SK-N-SH (cell line): ENCODE measurements around the gene SUPT20H. TPM values are rescaled to one million over a fixed set of nuclear protein-coding genes. Genes with fewer than 3 reads are reported as not detected.

Experiments
- CTCF ChIA-PET: fragments of 300-600, 350-600 bp; formaldehyde crosslinking; extraction: SDS; loops from one replicate; lab custom pipeline; 2021; lab: Yijun Ruan, JAX
- POLR2A ChIA-PET: fragments of 350-600 bp; sonication (Branson Sonifier 250); formaldehyde crosslinking; extraction: SDS; loops from one replicate; lab custom pipeline; 2020; ENCODE audit warnings: antibody characterized with exemption, inconsistent platforms; lab: Yijun Ruan, JAX
- DNase-seq: peaks from one replicate; pipeline ENCODE4 v3.0.0; 2012
- H2AFZ ChIP-seq: fragments of 200-600 bp; sonication (generic); 2 replicates; pipeline ENCODE4 v1.8.1; 2016; ENCODE audit warnings: antibody characterized with exemption, mild to moderate bottlenecking, low read depth
- H3F3A ChIP-seq: fragments of 200-600 bp; sonication (generic); replicated peaks from 2 replicates; pipeline ENCODE3; 2016; ENCODE audit warnings: antibody characterized with exemption, mild to moderate bottlenecking; ENCODE audit not compliant: insufficient read depth
- H3K27ac ChIP-seq, 2 experiments: fragments of 200-500 bp in 1 of 2; fragments of 200-600 bp in 1 of 2; sonication (Bioruptor generic) in 1 of 2; sonication (generic), shearing (Covaris generic) in 1 of 2; 2 replicates each; pipeline versions ENCODE4 v1.5.1 to v1.6.1; 2014 to 2016; ENCODE audit warnings: low read depth in 2 of 2, inconsistent platforms in 1 of 2, low read length in 1 of 2, mild to moderate bottlenecking in 1 of 2, mixed read lengths in 1 of 2
- H3K27me3 ChIP-seq: fragments of 200-600 bp; sonication (generic), shearing (Covaris generic); 2 replicates; pipeline ENCODE4 v1.6.1; 2016; ENCODE audit warnings: mixed run types; ENCODE audit not compliant: insufficient read depth
- H3K36me3 ChIP-seq, 2 experiments: fragments of 200-500 bp in 1 of 2; fragments of 200-600 bp in 1 of 2; sonication (Bioruptor generic) in 1 of 2; sonication (generic) in 1 of 2; replicated peaks in 1 of 2; 2 replicates each; pipeline versions ENCODE3 to v1.5.1; 2014 to 2016; ENCODE audit warnings: low read length in 1 of 2, mild to moderate bottlenecking in 1 of 2; ENCODE audit not compliant: insufficient read depth in 2 of 2, control insufficient read depth in 1 of 2
- H3K4me1 ChIP-seq, 2 experiments: fragments of 200-500 bp in 1 of 2; fragments of 200-600 bp in 1 of 2; sonication (Bioruptor generic) in 1 of 2; sonication (generic), shearing (Covaris generic) in 1 of 2; 2 replicates each; pipeline versions ENCODE4 v1.5.1 to v1.6.1; 2014 to 2016; ENCODE audit warnings: low read depth in 1 of 2, low read length in 1 of 2, mixed run types in 1 of 2; ENCODE audit not compliant: insufficient read depth in 2 of 2, control insufficient read depth in 1 of 2
- H3K4me2 ChIP-seq: fragments of 200-600 bp; sonication (generic), shearing (Covaris generic); 2 replicates; pipeline ENCODE4 v1.6.1; 2017; ENCODE audit warnings: mixed run types
- H3K4me3 ChIP-seq, 2 experiments: fragments of 200-500 bp in 1 of 2; fragments of 200-600 bp in 1 of 2; sonication (Bioruptor generic) in 1 of 2; sonication (generic), shearing (Covaris generic) in 1 of 2; 2 replicates each; pipeline versions ENCODE4 v1.5.1 to v1.8.1; 2014 to 2016; ENCODE audit warnings: low read depth in 2 of 2, inconsistent platforms in 1 of 2, low read length in 1 of 2, mild to moderate bottlenecking in 1 of 2, mixed read lengths in 1 of 2, moderate library complexity in 1 of 2
- H3K79me2 ChIP-seq: fragments of 200-600 bp; sonication (generic); 2 replicates; pipeline ENCODE4 v1.8.1; 2017; ENCODE audit warnings: mild to moderate bottlenecking; ENCODE audit not compliant: insufficient read depth
- H3K9ac ChIP-seq: fragments of 200-600 bp; sonication (generic); 2 replicates; pipeline ENCODE4 v1.6.1; 2017; ENCODE audit warnings: mixed run types
- H3K9me2 ChIP-seq: fragments of 200-600 bp; sonication (generic); 2 replicates; pipeline ENCODE4 v1.6.1; 2017; ENCODE audit warnings: mixed run types
- H3K9me3 ChIP-seq: fragments of 200-600 bp; sonication (generic); 2 replicates; pipeline ENCODE4 v1.6.1; 2017; ENCODE audit warnings: mixed run types, mild to moderate bottlenecking, moderate library complexity
- H4K20me1 ChIP-seq: fragments of 200-600 bp; sonication (generic); 2 replicates; pipeline ENCODE4 v1.6.1; 2017; ENCODE audit warnings: mild to moderate bottlenecking, mixed run types; ENCODE audit not compliant: insufficient read depth
- CHD2 ChIP-seq: fragments of 150-350 bp; IDR thresholded peaks from 2 replicates; pipeline ENCODE4 v1.6.1; 2018; ENCODE audit warnings: low read length; ENCODE audit not compliant: partially characterized antibody
- EP300 ChIP-seq, 2 experiments: IDR thresholded peaks; 2 replicates each; pipeline versions ENCODE4 v1.4.0 to v1.6.1; 2012; ENCODE audit warnings: borderline replicate concordance in 1 of 2, low read depth in 1 of 2, low read length in 1 of 2
- EZH2phosphoT487 ChIP-seq: fragments of 200-600 bp; sonication (generic); IDR thresholded peaks from 2 replicates; pipeline ENCODE4 v1.6.1; 2017; ENCODE audit warnings: low read depth, mixed run types, mild to moderate bottlenecking, antibody characterized with exemption, moderate library complexity, borderline replicate concordance
- FOXJ3 ChIP-seq: sonication (generic); formaldehyde crosslinking; IDR thresholded peaks from 2 replicates; pipeline ENCODE4 v1.5.1; 2020; ENCODE audit warnings: mild to moderate bottlenecking, missing genetic modification reagents
- FOXM1 ChIP-seq: IDR thresholded peaks from 2 replicates; pipeline ENCODE4 v1.4.0; 2012; ENCODE audit warnings: low read depth, mild to moderate bottlenecking
- GABPA ChIP-seq: IDR thresholded peaks from 2 replicates; pipeline ENCODE4 v1.4.0; 2012; ENCODE audit warnings: low read depth, mild to moderate bottlenecking
- GATA2 ChIP-seq: sonication (generic); formaldehyde crosslinking; IDR thresholded peaks from 2 replicates; pipeline ENCODE4 v1.5.0; 2020; ENCODE audit warnings: mild to moderate bottlenecking, missing genetic modification reagents
- MEF2A ChIP-seq: IDR thresholded peaks from 2 replicates; pipeline ENCODE4 v1.4.0; 2012; ENCODE audit warnings: low read depth, borderline replicate concordance
- RAD21 ChIP-seq: IDR thresholded peaks from 2 replicates; pipeline ENCODE4 v1.6.1; 2012; ENCODE audit warnings: mild to moderate bottlenecking, low read length
- RXRA ChIP-seq: IDR thresholded peaks from 2 replicates; pipeline ENCODE4 v1.4.0; 2012; ENCODE audit warnings: low read depth, mild to moderate bottlenecking, borderline replicate concordance
- TAF1 ChIP-seq: IDR thresholded peaks from 2 replicates; pipeline ENCODE4 v1.6.1; 2012; ENCODE audit warnings: low read depth, mild to moderate bottlenecking, low read length, moderate library complexity, borderline replicate concordance
- TCF12 ChIP-seq: IDR thresholded peaks from 2 replicates; pipeline ENCODE4 v1.4.0; 2012
- TEAD4 ChIP-seq: IDR thresholded peaks from 2 replicates; pipeline ENCODE4 v1.4.0; 2012; ENCODE audit warnings: mild to moderate bottlenecking, borderline replicate concordance; ENCODE audit not compliant: insufficient read depth
- YY1 ChIP-seq: IDR thresholded peaks from 2 replicates; pipeline ENCODE4 v1.4.0; 2012; ENCODE audit warnings: low read depth, mild to moderate bottlenecking
- WGBS: methylation state at CpG from one replicate; pipeline ENCODE4 v1.1.6; 2017; ENCODE audit warnings: low lambda C conversion rate; 5-methylcytosine and 5-hydroxymethylcytosine counted together
- polyA plus RNA-seq, 3 experiments: library from polyadenylated mRNA; depleted of rRNA; stranded (reverse); fragments of >200 nt; gene quantifications; 2 replicates each; pipeline ENCODE4 v1.2.3, GENCODE V29; 2012
- TF ChIP-seq, protein P1 (sequence below): IDR thresholded peaks from 2 replicates; pipeline ENCODE4 v1.4.0; 2012; ENCODE audit warnings: low read depth

The SUPT20H gene
- polyA plus RNA-seq, 1 of the 3 experiments (the other 2 are of a cell fraction), result 39.4 TPM

DNA sequence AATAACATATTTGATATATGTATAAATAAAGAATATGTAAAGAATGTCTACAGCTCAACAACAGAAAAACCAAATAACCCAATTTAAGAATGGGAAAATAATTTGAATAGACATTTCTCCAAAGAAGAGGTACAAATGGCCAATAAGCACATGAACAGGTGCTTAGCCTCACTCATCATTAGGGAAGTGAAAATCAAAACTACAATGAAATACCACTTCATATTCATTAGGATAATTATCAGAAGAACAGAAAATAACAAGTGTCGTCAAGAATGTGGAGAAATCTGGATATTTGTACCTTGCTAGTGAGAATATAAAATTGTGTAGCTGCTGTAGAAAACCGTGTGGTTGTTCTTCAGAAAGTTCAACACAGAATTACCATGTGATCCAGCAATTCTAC, 8.4 kb upstream of the SUPT20H start:
- peaks cover 4% of the 10 kb centered on the region for H3F3A ChIP-seq
- H3K36me3 ChIP-seq, result no peaks in the 10 kb centered on the region
- no peaks in the 10 kb centered on the region for H3K79me2 ChIP-seq
- H3K4me3 ChIP-seq, result no peak overlapping the region
- no peaks in the 10 kb centered on the region for H3K9me2 ChIP-seq
- no peak overlapping the region for H3K27ac ChIP-seq
- TF ChIP-seq FOXJ3 (CRISPR knock-in tag), result no peak
- TF ChIP-seq, protein P1, sequence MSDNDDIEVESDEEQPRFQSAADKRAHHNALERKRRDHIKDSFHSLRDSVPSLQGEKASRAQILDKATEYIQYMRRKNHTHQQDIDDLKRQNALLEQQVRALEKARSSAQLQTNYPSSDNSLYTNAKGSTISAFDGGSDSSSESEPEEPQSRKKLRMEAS, result no peak
- TF ChIP-seq RXRA, result no peak
- no peak for TF ChIP-seq TAF1
- TF ChIP-seq EP300 (IDR thresholded peaks at IDR 0.05; ENCODE audit: borderline replicate concordance in 1 of 2, low read depth in 1 of 2, low read length in 1 of 2), result no peak
- no peak for TF ChIP-seq GATA2
- TF ChIP-seq TCF12, result no peak
- no peak for TF ChIP-seq MEF2A
- TF ChIP-seq CHD2, result no peak
- TF ChIP-seq GABPA, result no peak
- H3K9me3 ChIP-seq, result no peaks in the 10 kb centered on the region
- POLR2A ChIA-PET, result no interaction called here
- H2AFZ ChIP-seq, result no peak overlapping the region
- H3K9ac ChIP-seq, result no peak overlapping the region
- no peak overlapping the region for H3K4me2 ChIP-seq
- CTCF ChIA-PET, result no interaction called here
- WGBS, result 51% methylated on average over 2 of the region's 2 CpGs
- DNase-seq, result no peak
- H3K4me1 ChIP-seq, result no peaks in the 10 kb centered on the region
- no peaks in the 10 kb centered on the region for H4K20me1 ChIP-seq
- no peaks in the 10 kb centered on the region for H3K27me3 ChIP-seq

DNA sequence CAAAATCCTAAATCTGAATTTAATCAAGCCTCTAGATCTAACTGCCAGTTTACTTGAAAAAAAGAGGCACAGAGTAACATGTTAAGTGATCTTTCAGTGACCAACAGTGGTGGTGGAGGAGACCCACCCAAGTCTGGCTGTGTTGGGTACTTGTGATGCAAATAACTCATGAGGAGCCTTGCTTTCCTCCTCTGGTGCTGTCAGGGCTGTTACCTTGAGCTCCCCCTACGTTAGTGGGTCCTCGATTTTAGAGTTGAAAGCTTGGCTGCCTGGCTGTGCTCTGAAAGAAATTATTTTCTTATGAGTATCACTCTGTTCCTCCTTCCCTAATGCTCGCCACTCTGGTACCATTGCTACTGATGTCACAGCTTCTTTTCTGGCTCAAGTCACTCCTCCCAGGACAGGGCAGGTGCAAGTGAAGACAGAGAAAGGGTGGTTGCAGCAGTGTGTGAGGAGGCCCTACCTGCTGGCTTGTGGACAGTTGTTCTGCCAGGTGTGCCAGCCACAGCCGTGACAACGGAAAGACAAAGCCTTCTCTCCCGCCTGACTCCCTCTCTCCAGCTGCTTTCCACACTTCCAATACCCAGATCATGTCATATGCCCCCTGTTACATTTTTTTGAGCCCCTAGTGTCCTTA, 6.5 kb upstream of the SUPT20H start:
- no peaks in the 10 kb centered on the region for H3K9me3 ChIP-seq
- H3K27ac ChIP-seq, result no peak overlapping the region
- no peaks in the 10 kb centered on the region for H3K9me2 ChIP-seq
- H3K36me3 ChIP-seq, result no peaks in the 10 kb centered on the region
- H3K4me1 ChIP-seq, result no peaks in the 10 kb centered on the region
- ChIA-PET POLR2A (no interaction called here), CTCF (no interaction called here)
- DNase-seq, result no peak
- no peak overlapping the region for H2AFZ ChIP-seq
- no peaks in the 10 kb centered on the region for H4K20me1 ChIP-seq
- no peaks in the 10 kb centered on the region for H3K27me3 ChIP-seq
- no peak overlapping the region for H3K9ac ChIP-seq
- no peaks in the 10 kb centered on the region for H3K79me2 ChIP-seq
- WGBS, result 65% methylated on average over 6 of the region's 6 CpGs
- no peak overlapping the region for H3K4me2 ChIP-seq
- H3K4me3 ChIP-seq, result no peak overlapping the region
- H3F3A ChIP-seq, result peaks cover 4% of the 10 kb centered on the region
- TF ChIP-seq FOXJ3 (CRISPR knock-in tag), result no peak
- TF ChIP-seq MEF2A, result no peak
- no peak for TF ChIP-seq EZH2phosphoT487
- TF ChIP-seq RAD21, result no peak
- no peak for TF ChIP-seq YY1
- TF ChIP-seq TEAD4, result no peak
- TF ChIP-seq FOXM1, result no peak
